CD4-positive, alpha-beta T cell (primary cell): ENCODE measurements around the gene KIAA1328. TPM values are rescaled to one million over a fixed set of nuclear protein-coding genes. Genes with fewer than 3 reads are reported as not detected.

Source experiments
- ATAC-seq: fragments of 200-7000 bp; cut with Tn5 transposase; one replicate; pipeline ENCODE4 v1.10.0; 2022; ENCODE audit warnings: mild to moderate bottlenecking; ENCODE audit not compliant: poor library complexity
- CTCF ChIA-PET: fragments of 350-600 bp; sonication (Branson Sonifier 250); formaldehyde crosslinking; loops from one replicate; lab custom pipeline; 2021; ENCODE audit warnings: antibody characterized with exemption, inconsistent platforms; lab: Charles Lee
- POLR2A ChIA-PET: fragments of 350-600 bp; sonication (Branson Sonifier 250); formaldehyde crosslinking; loops from one replicate; lab custom pipeline; 2021; ENCODE audit warnings: antibody characterized with exemption, inconsistent platforms; lab: Charles Lee
- DNase-seq, 14 experiments: peaks; one replicate each; pipeline ENCODE4 v3.0.0-alpha.2; 2013 to 2020; ENCODE audit warnings: mixed read lengths in 2 of 14
- H3K27ac ChIP-seq, 2 donors: one replicate each; pipeline versions ENCODE4 v1.5.1 to v1.7.0; 2013; ENCODE audit warnings: low read length in 2 of 2, low read depth in 1 of 2, mild to moderate bottlenecking in 1 of 2
- H3K27me3 ChIP-seq, 2 experiments: 1 replicate in 1 of 2; 2 replicates in 1 of 2; pipeline versions ENCODE4 v1.6.1 to v1.7.0; 2013; ENCODE audit warnings: low read length in 2 of 2, control low read depth in 1 of 2, mild to moderate bottlenecking in 1 of 2, moderate library complexity in 1 of 2; ENCODE audit not compliant: insufficient read depth in 2 of 2, control insufficient read depth in 1 of 2
- H3K36me3 ChIP-seq: one replicate; pipeline ENCODE4 v1.6.1; 2013; ENCODE audit warnings: low read length, control low read depth; ENCODE audit not compliant: insufficient read depth
- H3K4me1 ChIP-seq: one replicate; pipeline ENCODE4 v1.6.1; 2013; ENCODE audit warnings: low read length, control low read depth; ENCODE audit not compliant: insufficient read depth
- H3K4me3 ChIP-seq: one replicate; pipeline ENCODE4 v1.5.1; 2013; ENCODE audit warnings: mild to moderate bottlenecking, low read length, moderate library complexity
- H3K9me3 ChIP-seq, 2 experiments: 1 replicate in 1 of 2; 2 replicates in 1 of 2; pipeline versions ENCODE4 v1.6.1 to v1.7.0; 2013; ENCODE audit warnings: low read length in 2 of 2, mild to moderate bottlenecking in 2 of 2, control low read depth in 1 of 2, moderate library complexity in 1 of 2; ENCODE audit not compliant: control insufficient read depth in 1 of 2, insufficient read depth in 1 of 2
- H3K27ac Mint-ChIP-seq: one replicate; pipeline ENCODE4 v1.8.0; 2020; ENCODE audit warnings: mixed read lengths
- H3K27me3 Mint-ChIP-seq: one replicate; pipeline ENCODE4 v1.8.0; 2021; ENCODE audit warnings: mixed read lengths
- H3K36me3 Mint-ChIP-seq: one replicate; pipeline ENCODE4 v1.8.0; 2021; ENCODE audit warnings: low read depth, mixed read lengths
- H3K4me1 Mint-ChIP-seq: one replicate; pipeline ENCODE4 v1.8.0; 2021; ENCODE audit warnings: low read depth, mixed read lengths
- H3K4me3 Mint-ChIP-seq: one replicate; pipeline ENCODE4 v1.8.0; 2020; ENCODE audit warnings: mild to moderate bottlenecking, mixed read lengths
- H3K9me3 Mint-ChIP-seq: one replicate; pipeline ENCODE4 v1.8.0; 2020; ENCODE audit warnings: mixed read lengths
- CTCF ChIP-seq: fragments of 200-600 bp; IDR thresholded peaks from one replicate; pipeline ENCODE4 v1.8.0; 2022; ENCODE audit warnings: antibody characterized with exemption, mild to moderate bottlenecking
- intact Hi-C, 2 experiments: fragments of 100-400 bp; cut with DNase I in 1 of 2; cut with micrococcal nuclease in 1 of 2; formaldehyde crosslinking; loops; one replicate each; pipeline versions ENCODE4 v1.15.1 to v1.9.0; 2023 to 2025; cut with DNase I, micrococcal nuclease
- total RNA-seq, 174 experiments: library from RNA in 2 of 174; stranded (reverse) in 2 of 174; gene quantifications; one replicate each; pipeline ENCODE4 v1.2.3 and lab custom pipeline; 2021 to 2026

The KIAA1328 gene
- total RNA-seq, 2 experiments from 2014 or later, result 8.7 to 9.4 TPM

GRCh38 chr18:36843784-36844183, 14.9 kb downstream of the KIAA1328 start:
- CTCF ChIA-PET, result no interaction called here
- Mint-ChIP-seq H3K9me3 (no peaks in the 10 kb centered on the region), H3K27ac (no peak overlapping the region), H3K4me1 (peaks cover 6% of the 10 kb centered on the region), H3K4me3 (no peak overlapping the region), H3K36me3 (peaks cover 64% of the 10 kb centered on the region), H3K27me3 (no peaks in the 10 kb centered on the region)
- ATAC-seq, result no peak
- H3K9me3 ChIP-seq, result no peaks in the 10 kb centered on the region
- H3K4me1 ChIP-seq, result no peaks in the 10 kb centered on the region
- no peaks in the 10 kb centered on the region for H3K27me3 ChIP-seq
- H3K36me3 ChIP-seq, result peaks cover 8% of the 10 kb centered on the region
- intact Hi-C loops, result no loop called here
- no peak for TF ChIP-seq CTCF
- no peak for DNase-seq
- POLR2A ChIA-PET, result no interaction called here
- no peak overlapping the region for H3K4me3 ChIP-seq
- no peak overlapping the region for H3K27ac ChIP-seq

GRCh38 chr18:36848609-36849008, 19.7 kb downstream of the KIAA1328 start:
- TF ChIP-seq CTCF, result no peak
- Mint-ChIP-seq H3K4me1 (no peaks in the 10 kb centered on the region), H3K27ac (no peak overlapping the region), H3K27me3 (no peaks in the 10 kb centered on the region), H3K4me3 (no peak overlapping the region), H3K9me3 (peaks cover 3% of the 10 kb centered on the region), H3K36me3 (peaks cover 61% of the 10 kb centered on the region)
- Histone ChIP-seq H3K9me3 (peaks cover 0 to 10% of the 10 kb centered on the region in 2 experiments), H3K27me3 (no peaks in the 10 kb centered on the region), H3K4me3 (no peak overlapping the region), H3K27ac (no peak overlapping the region), H3K36me3 (peaks cover 7% of the 10 kb centered on the region), H3K4me1 (no peaks in the 10 kb centered on the region)
- no peak for ATAC-seq
- intact Hi-C loops, result no loop called here
- no peak for DNase-seq
- POLR2A ChIA-PET, result no interaction called here
- CTCF ChIA-PET, result no interaction called here

- Mint-ChIP-seq H3K9me3 (peaks cover 3% of the 10 kb centered on the region), H3K27me3 (no peaks in the 10 kb centered on the region), H3K4me1 (no peaks in the 10 kb centered on the region), H3K36me3 (peaks cover 64% of the 10 kb centered on the region), H3K4me3 (no peak overlapping the region), H3K27ac (no peak overlapping the region)
- H3K4me3 ChIP-seq, result no peak overlapping the region
- H3K36me3 ChIP-seq, result peaks cover 7% of the 10 kb centered on the region
- peaks cover 0 to 10% of the 10 kb centered on the region in 2 experiments for H3K9me3 ChIP-seq
- DNase-seq, result no peak
- H3K27ac ChIP-seq, result no peak overlapping the region
- H3K27me3 ChIP-seq, result no peaks in the 10 kb centered on the region
- ATAC-seq, result no peak
- TF ChIP-seq CTCF, result no peak
- CTCF ChIA-PET, result no interaction called here
- POLR2A ChIA-PET, result no interaction called here
- intact Hi-C loops, result no loop called here
- H3K4me1 ChIP-seq, result no peaks in the 10 kb centered on the region
Observed at GRCh38 chr18:36849288-36850006, 20.5 kb downstream of the KIAA1328 start.
